Endothelial cell (in vitro differentiated cells): ENCODE results near the gene PLAAT1. TPM values are rescaled to one million over a fixed set of nuclear protein-coding genes. Genes with fewer than 3 reads are reported as not detected.

Experiments used
- DNase-seq: peaks from one replicate; pipeline ENCODE4 v3.0.0; 2021; ENCODE audit warnings: low spot score
- H3K27ac Mint-ChIP-seq: one replicate; pipeline ENCODE4 v1.8.0; 2021; ENCODE audit warnings: mixed read lengths, inconsistent platforms; ENCODE audit not compliant: unreplicated experiment
- H3K27me3 Mint-ChIP-seq: one replicate; pipeline ENCODE4 v1.8.0; 2021; ENCODE audit warnings: mild to moderate bottlenecking, moderate library complexity, mixed read lengths, inconsistent platforms; ENCODE audit not compliant: unreplicated experiment
- H3K36me3 Mint-ChIP-seq: one replicate; pipeline ENCODE4 v1.8.0; 2021; ENCODE audit warnings: mild to moderate bottlenecking, low read depth, mixed read lengths, inconsistent platforms; ENCODE audit not compliant: unreplicated experiment
- H3K4me1 Mint-ChIP-seq: one replicate; pipeline ENCODE4 v1.8.0; 2021; ENCODE audit warnings: mild to moderate bottlenecking, mixed read lengths, inconsistent platforms; ENCODE audit not compliant: unreplicated experiment
- H3K4me3 Mint-ChIP-seq: one replicate; pipeline ENCODE4 v1.8.0; 2021; ENCODE audit warnings: mild to moderate bottlenecking, mixed read lengths, inconsistent platforms; ENCODE audit not compliant: unreplicated experiment
- H3K9me3 Mint-ChIP-seq: one replicate; pipeline ENCODE4 v1.8.0; 2021; ENCODE audit warnings: mixed read lengths, inconsistent platforms; ENCODE audit not compliant: unreplicated experiment
- CTCF ChIP-seq: fragments of 200-600 bp; sonication (generic); IDR thresholded peaks from one replicate; pipeline ENCODE4 v1.5.0; 2021; ENCODE audit warnings: antibody characterized with exemption; ENCODE audit not compliant: unreplicated experiment
- total RNA-seq: library from RNA; stranded (reverse); fragmentation: NEBNext Ultra II Directional; extraction: Animal tissue kit (Norgen Biotek cat#: 25700); gene quantifications from one replicate; pipeline ENCODE4 v1.2.1, GENCODE V29; 2021; ENCODE audit not compliant: unreplicated experiment

Gene PLAAT1
- total RNA-seq, 1 donor from 2014 or later, result 1.7 TPM

DNA sequence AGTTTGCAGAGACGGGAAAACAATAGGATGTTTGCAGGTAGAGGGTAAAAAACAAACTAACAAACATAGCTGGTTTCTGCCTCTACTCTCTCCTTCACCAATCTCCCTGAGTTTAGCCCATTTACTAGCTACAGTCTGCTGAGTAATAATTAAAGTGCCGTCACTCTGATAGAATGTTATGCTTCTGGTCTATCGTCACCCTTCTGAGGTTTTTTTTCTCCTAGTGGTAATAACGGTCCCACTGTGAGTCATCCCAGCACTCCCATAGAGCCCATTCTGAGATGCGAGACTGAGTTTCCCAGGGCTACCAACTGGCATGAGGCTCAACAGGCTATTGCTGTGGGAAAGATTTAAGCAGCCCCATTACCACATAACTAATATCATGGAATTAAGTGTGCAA is 56.4 kb downstream of the PLAAT1 start:
- no peak for DNase-seq

GRCh38 chr3:193301433-193301832 is 60.4 kb downstream of the PLAAT1 start:
- Mint-ChIP-seq H3K4me3 (no peak overlapping the region), H3K27ac (no peak overlapping the region), H3K9me3 (no peaks in the 10 kb centered on the region), H3K4me1 (peaks cover 6% of the 10 kb centered on the region), H3K27me3 (no peaks in the 10 kb centered on the region), H3K36me3 (no peaks in the 10 kb centered on the region)
- TF ChIP-seq CTCF, result no peak
- no peak for DNase-seq

More for the DNA sequence above, 56.4 kb downstream of the PLAAT1 start:
- no peak overlapping the region for H3K27ac Mint-ChIP-seq
- H3K36me3 Mint-ChIP-seq, result no peaks in the 10 kb centered on the region
- H3K4me1 Mint-ChIP-seq, result no peaks in the 10 kb centered on the region
- H3K9me3 Mint-ChIP-seq, result no peaks in the 10 kb centered on the region
- peaks cover 2% of the 10 kb centered on the region for H3K27me3 Mint-ChIP-seq
- no peak overlapping the region for H3K4me3 Mint-ChIP-seq
- no peak for TF ChIP-seq CTCF

- H3K4me3 Mint-ChIP-seq, result no peak overlapping the region
- no peak for TF ChIP-seq CTCF
- H3K36me3 Mint-ChIP-seq, result no peaks in the 10 kb centered on the region
- peaks cover 6% of the 10 kb centered on the region for H3K4me1 Mint-ChIP-seq
- no peaks in the 10 kb centered on the region for H3K9me3 Mint-ChIP-seq
- H3K27ac Mint-ChIP-seq, result no peak overlapping the region
- H3K27me3 Mint-ChIP-seq, result no peaks in the 10 kb centered on the region
- no peak for DNase-seq
Measured at GRCh38 chr3:193305356-193305755, 64.3 kb downstream of the PLAAT1 start.

DNA sequence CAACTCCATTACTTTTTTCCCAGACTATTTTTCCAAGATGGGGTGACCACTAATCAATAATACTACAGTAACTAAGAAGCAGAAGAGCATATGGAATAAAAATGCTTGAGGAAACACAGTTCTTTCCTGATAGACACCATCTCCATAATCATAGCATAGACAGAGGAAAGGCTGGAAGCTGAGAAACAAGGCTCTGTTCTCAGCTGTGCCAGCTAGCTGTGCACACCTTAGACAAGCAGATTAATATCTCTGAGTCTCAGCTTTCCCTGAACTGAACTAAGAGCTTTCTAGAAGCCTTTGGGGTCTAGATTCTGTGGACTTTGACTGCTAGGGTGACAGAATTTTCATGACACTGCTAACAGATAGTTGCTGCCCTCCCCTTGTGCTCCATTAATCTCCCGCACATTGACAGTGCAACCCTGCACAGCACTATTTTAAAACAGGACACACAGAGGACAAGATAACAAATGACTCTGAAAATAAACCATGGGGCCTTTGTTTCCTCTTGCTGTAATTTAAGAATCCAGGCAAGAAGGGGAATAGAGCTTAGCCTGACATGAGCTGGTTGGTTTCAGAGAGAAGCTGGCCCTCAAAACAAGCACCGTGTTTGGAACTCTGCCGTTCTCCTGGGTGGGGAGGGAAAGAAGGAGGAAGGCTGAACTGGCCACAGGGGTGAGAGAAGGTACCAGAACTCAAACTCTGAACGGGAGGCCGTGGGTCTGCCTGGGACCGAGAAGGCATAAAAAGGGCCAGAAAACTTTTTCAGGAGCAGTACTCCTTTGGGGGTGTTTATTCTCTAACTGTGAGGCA is 70.1 kb downstream of the PLAAT1 start:
- DNase-seq, result no peak
- H3K36me3 Mint-ChIP-seq, result no peaks in the 10 kb centered on the region
- peaks cover 11% of the 10 kb centered on the region for H3K4me1 Mint-ChIP-seq
- no peaks in the 10 kb centered on the region for H3K9me3 Mint-ChIP-seq
- H3K27ac Mint-ChIP-seq, result no peak overlapping the region
- H3K27me3 Mint-ChIP-seq, result no peaks in the 10 kb centered on the region
- no peak overlapping the region for H3K4me3 Mint-ChIP-seq
- TF ChIP-seq CTCF, result no peak
